Activated effector memory CD4-positive, alpha-beta T cell treated with anti-CD3 and anti-CD28 coated beads, Interleukin-2, amount 50 U/mL, for 16 hours (primary cell): Measurements from ENCODE around the gene PSPN.
"Not testable (repeated sequence)": the region's sequence is repeated elsewhere in the genome, so short reads cannot be mapped to it uniquely, and the experiment has no call there.

Experiments used
- DNase-seq: peaks from one replicate; pipeline ENCODE4 v3.0.0-alpha.2; 2020

PSPN gene

DNA sequence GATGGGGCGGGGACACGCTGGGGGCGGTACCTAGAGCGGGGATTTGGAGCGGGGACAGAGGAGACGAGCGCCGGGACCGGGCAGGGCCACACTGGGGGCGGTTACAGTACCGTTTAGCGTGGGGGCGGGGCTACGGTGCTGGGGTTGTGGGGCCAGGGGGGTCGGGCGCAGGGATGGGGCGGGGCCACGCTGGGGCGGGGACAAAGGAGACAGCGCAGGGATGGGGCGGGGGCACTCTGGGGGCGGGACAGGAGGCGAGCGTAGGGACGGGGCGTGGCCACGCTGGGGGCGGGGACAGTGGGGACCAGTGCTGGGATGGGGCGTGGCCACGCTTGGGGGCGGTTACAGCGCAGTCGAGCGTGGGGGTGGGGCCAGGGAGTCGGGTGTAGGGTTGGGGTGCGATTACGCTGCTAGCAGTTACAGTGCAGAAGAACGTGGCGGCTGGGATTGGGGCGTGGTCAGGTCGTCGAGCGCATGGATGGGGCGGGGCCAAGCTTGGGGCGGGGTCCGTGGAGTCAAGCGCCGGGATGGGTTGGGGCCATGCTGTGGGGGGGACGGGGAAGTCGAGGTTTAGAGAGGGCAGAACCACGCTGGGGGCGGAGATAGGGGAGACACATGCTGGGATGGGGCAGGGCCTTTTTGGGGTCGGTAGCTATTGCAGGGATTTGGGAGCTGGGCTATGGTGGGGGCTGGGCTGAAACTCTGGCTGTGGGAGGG, 2.5 kb downstream of the PSPN start:
- peak; percentile 99 for DNase-seq

GRCh38 chr19:6372594-6373095, 3.1 kb downstream of the PSPN start, which contains the start of gene ALKBH7:
Gene ALKBH7 (plus strand): TSS chr19:6372794. CDS start chr19:6372821, 27 bp downstream.
- peak; percentile 98 for DNase-seq

DNA sequence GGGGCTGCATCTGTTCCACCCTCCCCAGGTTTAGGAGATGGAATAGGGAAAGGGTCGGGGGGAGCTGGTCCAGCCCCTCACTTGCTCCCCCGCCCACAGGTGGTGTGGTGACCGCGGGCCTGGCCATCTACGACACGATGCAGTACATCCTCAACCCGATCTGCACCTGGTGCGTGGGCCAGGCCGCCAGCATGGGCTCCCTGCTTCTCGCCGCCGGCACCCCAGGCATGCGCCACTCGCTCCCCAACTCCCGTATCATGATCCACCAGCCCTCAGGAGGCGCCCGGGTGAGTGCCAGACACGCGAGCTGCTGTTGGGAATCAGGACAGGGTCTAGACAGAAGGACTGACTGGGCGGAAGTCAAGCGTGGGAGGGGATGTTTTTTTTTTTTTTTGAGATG, 11.4 kb downstream of the PSPN start:
- no peak for DNase-seq

- DNase-seq = peak; percentile 75
Observed at GRCh38 chr19:6362351-6362801, 13.4 kb downstream of the PSPN start.

- no peak for DNase-seq
Observed at GRCh38 chr19:6362027-6362350, 13.7 kb downstream of the PSPN start.

- not testable (repeated sequence) for DNase-seq
Observed at GRCh38 chr19:6360857-6361216, 14.9 kb downstream of the PSPN start.

DNA sequence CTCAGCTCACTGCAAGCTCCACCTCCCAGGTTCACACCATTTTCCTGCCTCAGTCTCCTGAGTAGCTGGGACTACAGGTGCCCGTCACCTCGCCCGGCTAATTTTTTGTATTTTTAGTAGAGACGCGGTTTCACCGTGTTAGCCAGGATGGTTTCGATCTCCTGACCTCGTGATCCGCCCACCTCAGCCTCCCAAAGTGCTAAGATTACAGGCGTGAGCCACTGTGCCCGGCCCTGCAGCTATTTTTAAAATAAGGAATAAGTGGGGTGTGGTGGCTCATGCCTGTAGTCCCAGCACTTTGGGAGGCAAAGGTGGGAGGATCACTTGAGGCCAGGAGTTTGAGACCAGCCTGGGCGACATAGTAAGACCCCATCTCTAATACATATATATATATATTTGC, 15.3 kb downstream of the PSPN start:
- DNase-seq = not testable (repeated sequence)

DNA sequence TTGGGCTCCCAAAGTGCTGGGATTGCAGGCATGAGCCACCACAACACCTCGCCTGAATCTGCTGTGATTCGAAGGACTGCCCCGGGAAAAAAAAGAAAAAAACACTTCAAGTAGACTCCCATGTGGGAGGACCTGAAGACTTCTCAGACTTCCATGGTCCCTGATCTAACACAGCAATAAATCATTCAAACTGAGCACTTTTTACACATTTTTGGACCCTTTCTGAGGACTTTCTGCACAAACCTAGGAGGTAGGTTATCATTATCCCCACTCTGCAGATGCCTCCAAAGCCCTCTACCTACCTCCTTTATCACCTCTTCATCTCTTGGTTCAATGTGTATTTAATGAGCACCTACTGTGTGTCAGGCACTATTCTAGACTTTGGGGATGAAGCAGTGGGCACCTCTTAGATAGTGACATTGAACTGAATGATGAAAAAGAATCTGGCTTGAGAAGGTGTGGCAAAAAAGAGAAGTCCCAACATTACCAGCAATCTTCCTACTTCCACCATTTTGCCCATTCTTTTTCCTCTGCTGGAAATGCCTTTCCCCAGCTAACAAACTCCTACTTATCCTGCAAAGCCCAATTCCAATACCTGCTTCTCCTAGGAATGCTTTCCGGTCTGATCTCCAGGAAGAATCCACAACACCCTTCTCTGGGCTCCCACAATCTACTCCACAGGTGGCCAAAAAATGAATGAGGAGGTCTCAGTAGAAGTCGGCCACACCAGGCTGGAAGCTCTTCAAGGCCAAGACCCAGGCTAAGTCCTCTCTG, 16.0 kb downstream of the PSPN start:
- no peak for DNase-seq

- DNase-seq = no peak
Observed at GRCh38 chr19:6358003-6358402, 17.7 kb downstream of the PSPN start.

- no peak for DNase-seq
Observed at GRCh38 chr19:6357174-6357573, 18.6 kb downstream of the PSPN start.

DNA sequence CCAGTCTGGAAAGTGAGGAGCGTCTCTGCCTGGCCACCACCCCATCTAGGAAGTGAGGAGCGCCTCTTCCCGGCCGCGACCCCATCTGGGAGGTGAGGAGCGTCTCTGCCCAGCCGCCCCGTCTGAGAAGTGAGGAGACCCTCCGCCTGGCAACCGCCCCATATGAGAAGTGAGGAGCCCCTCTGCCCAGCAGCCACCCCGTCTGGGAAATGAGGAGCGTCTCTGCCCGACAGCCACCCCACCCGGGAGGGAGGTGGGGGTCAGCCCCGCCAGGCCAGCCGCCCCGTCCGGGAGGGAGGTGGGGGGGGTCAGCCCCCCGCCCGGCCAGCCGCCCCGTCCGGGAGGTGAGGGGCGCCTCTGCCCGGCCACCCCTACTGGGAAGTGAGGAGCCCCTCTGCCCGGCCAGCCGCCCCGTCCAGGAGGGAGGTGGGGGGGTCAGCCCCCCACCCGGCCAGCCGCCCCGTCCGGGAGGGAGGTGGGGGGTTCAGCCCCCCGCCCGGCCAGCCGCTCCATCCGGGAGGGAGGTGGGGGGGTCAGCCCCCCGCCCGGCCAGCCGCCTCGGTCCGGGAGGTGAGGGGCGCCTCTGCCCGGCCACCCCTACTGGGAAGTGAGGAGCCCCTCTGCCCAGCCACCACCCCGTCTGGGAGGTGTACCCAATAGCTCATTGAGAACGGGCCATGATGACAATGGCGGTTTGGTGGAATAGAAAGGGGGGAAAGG, 20.3 kb downstream of the PSPN start:
- not testable (repeated sequence) for DNase-seq

- DNase-seq = no peak
Observed at GRCh38 chr19:6354098-6354674, 21.5 kb downstream of the PSPN start.

DNA sequence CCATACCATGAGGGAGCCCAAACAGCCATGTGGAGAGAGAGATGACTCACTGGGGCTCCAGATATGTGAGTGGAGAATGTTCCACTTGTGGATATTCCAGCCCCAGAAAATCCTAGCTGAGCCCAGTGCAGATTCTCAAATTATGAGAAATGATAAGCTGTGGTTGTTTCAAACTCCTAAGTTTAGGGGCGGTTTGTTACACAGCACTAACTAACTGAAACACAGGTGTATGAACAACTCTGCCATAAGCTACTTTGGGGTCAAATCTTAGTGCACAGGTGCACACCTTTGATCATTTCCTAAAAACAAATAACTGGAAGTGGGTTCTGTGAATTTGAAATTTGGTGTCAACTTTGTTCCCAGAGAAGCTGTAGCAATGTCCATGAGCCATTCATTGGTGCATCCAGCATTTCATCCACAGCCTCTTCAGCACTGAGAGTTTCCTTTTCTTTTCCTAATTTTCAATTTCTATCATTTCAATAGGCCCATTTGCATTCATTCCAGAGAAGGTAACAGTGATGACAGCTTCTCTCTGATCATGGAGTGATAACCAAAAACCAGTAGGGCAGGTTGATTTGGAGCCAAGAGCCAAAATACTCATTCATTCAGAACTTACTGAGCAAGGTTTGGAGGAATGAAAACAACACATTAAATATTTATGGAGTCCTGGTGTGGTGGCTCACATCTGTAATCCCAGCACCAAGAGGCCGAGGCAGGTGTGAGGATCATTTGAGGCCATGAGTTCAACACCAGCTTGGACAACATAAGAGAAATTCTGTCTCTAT, 23.2 kb downstream of the PSPN start:
- no peak for DNase-seq

DNA sequence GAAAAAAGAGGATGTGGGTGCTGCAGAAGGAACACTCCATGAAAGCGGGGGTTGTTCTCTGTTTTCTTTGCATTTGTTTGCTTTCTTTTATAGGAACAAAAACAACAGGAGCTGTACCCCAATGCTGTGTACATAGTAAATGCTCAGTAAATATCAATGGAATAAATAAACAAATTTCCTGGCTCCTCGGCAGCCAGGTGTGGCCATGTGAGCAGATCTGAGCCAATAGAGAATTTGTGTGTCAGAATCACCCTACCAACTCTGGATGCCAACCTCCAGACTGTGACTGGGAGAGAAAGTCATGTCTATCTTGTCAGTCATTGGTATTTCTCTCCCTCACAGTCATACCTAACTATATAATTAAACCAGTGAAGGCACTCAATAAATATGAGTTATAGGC, 25.0 kb downstream of the PSPN start:
- DNase-seq = no peak

DNA sequence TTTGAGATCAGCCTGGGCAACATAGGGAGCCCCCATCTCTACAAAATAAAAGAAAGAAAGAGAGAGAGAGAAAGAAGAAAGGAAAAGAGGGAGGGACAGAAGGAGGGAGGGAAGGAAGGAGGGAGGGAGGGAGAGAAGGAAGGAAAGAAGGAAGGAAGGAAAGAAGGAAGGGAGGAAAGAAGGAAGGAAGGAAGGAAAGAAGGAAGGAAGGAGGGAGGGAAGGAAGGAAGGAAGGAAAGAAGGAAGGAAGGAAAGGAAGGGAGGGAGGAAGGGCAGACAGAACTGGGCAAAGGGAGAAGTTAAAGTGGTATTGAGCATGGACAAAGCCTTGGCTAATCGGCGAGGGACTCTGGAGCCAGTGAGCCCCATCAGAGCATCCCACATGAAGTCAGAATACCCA, 26.5 kb downstream of the PSPN start:
- DNase-seq = not testable (repeated sequence)

DNA sequence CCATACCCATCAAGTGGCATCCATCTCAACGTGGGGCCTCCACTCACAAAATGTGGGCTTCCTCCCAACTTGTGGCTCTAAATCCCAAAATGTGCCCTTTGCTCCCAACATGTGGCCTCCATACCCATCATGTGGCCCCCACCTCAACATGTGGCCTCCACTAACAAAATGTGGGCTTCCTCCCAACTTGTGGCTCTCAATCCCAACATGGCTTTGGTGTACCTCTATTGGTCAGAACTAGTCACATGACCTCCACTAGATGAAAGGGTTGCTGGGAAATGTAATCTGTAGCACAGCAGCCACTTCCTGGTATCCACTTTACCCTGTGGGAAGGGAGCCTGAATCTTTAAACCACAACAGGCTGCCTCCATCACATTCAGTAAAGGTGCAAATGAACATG, 32.3 kb downstream of the PSPN start:
- DNase-seq = no peak

DNA sequence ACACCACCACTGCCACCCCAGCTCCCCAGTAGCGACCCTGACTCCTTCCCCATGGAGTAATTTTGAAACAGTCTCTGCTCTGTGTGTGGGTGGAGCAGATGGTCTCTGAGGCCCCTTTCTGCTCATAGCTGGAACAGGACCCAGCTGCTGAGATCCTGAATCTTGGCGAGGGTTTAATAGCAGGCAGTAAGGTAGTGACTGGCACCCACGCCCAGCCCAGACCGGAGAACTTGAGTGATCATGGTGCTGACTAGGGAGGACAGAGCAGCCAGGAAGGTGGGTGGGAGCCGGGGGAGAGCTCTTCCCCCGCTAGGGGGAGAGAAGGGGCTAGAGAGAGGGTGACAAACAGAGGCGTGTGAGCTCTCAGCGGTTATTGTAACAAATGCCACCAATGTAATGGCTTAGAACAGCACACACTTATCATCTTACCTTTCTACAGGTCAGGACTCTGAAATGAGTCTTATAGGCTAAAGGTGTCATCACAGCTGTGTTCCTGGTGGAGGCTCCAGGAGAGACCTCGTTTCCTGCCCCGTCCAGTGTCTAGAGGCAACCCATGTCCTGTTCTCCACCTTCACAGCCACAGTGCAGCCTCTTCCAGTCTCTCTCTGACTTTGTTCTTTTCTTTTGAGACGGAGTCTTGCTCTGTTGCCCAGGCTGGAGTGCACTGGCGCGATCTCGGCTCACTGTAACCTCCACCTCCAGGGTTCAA, 35.1 kb downstream of the PSPN start:
- no peak for DNase-seq

- DNase-seq = no peak
Observed at GRCh38 chr19:6334490-6335285, 41.0 kb downstream of the PSPN start.

- no peak for DNase-seq
Observed at GRCh38 chr19:6333439-6333838, 42.3 kb downstream of the PSPN start, which contains the start of gene ACER1. Gene ACER1 (minus strand): TSS chr19:6333612. CDS start chr19:6333551, 61 bp downstream.

GRCh38 chr19:6326815-6327214, 48.9 kb downstream of the PSPN start:
- DNase-seq = no peak

- DNase-seq = no peak
Observed at GRCh38 chr19:6325614-6326013, 50.1 kb downstream of the PSPN start.
